ENCODE results near the gene FHIP1A. TPM values are rescaled to one million over a fixed set of nuclear protein-coding genes. Genes with fewer than 3 reads are reported as not detected.
A peak's percentile ranks its signal among the peaks of the same experiment; 100 is the strongest.

Gene FHIP1A
- total RNA-seq, 1 experiment from 2014 or later, result 14.8 TPM

GRCh38 chr4:151361966-151362365, 47.0 kb upstream of the FHIP1A start:
- Histone ChIP-seq H3K27me3 (ENCODE audit: insufficient read depth, low read length) (no peaks in the 10 kb centered on the region), H3K9me2 (ENCODE audit: insufficient read depth) (no peaks in the 10 kb centered on the region), H3K4me2 (ENCODE audit: low read length) (no peak overlapping the region), H3K4me1 (ENCODE audit: control insufficient read depth in 1 of 2, insufficient read depth in 2 of 2, low read length in 2 of 2) (peaks cover 0 to 8% of the 10 kb centered on the region in 2 experiments; a peak in 2 of 4 replicates), H3K79me2 (ENCODE audit: insufficient read depth, low read length) (no peaks in the 10 kb centered on the region), H4K20me1 (ENCODE audit: insufficient read depth) (no peaks in the 10 kb centered on the region), H3K36me3 (ENCODE audit: control insufficient read depth in 1 of 2, insufficient read depth in 2 of 2, low read length in 2 of 2) (no peaks in the 10 kb centered on the region), H3K4me3 (replicated peaks in 1 of 2; ENCODE audit: low read depth in 1 of 2, low read length in 2 of 2) (no peak overlapping the region), H3K9ac (ENCODE audit: low read length) (no peak overlapping the region), H2AFZ (ENCODE audit: low read depth, low read length, poor library complexity, severe bottlenecking) (no peak overlapping the region), H3K9me3 (ENCODE audit: control insufficient read depth in 1 of 2, insufficient read depth in 1 of 2, low read depth in 1 of 2, low read length in 2 of 2) (no peaks in the 10 kb centered on the region), H3K27ac (ENCODE audit: low read depth, low read length) (no peak overlapping the region)
- intact Hi-C loops (cut with micrococcal nuclease), result loop anchor here (1.0 to 10.0 kb wide), 6 partner anchors 85 to 403 kb away; partner anchors contain the start of genes GATB and PRSS48
- ChIA-PET POLR2A (interaction anchor here (0.6 kb wide), 1 partner anchor 440 kb away, joined by 8 read pairs; no protein-coding TSS in a partner anchor), CTCF (interaction anchor here (0.9 to 1.8 kb wide), 4 partner anchors 49 to 251 kb away, joined by 3 to 12 read pairs (median 3); partner anchors contain the start of gene PRSS48), RAD21 (ENCODE audit: low non-redundant PET in 1 of 2, low total read pairs in 2 of 2, uncharacterized antibody in 2 of 2, unreplicated experiment in 2 of 2) (interaction anchor here in 1 of 2 experiments (1.3 kb wide), 1 partner anchor 85 kb away, joined by 4 read pairs; the partner anchor contains the start of gene PRSS48)
- ATAC-seq (no peak), DNase-seq (ENCODE audit: low read depth, low spot score) (no peak)
- no TSS peak for BruUV-seq (replicated peaks)
- no peak for TF ChIP-seq SP1 (IDR thresholded peaks at IDR 0.05; ENCODE audit: low read depth)
- TF ChIP-seq SIN3A (IDR thresholded peaks at IDR 0.05; ENCODE audit: low read depth), result no peak
- TF ChIP-seq SRF (IDR thresholded peaks at IDR 0.05; ENCODE audit: low read depth), result no peak
- TF ChIP-seq MAX (IDR thresholded peaks at IDR 0.05), result no peak
- TF ChIP-seq CBX3 (IDR thresholded peaks at IDR 0.05; ENCODE audit: low read depth), result no peak
- no peak for TF ChIP-seq JUND (IDR thresholded peaks at IDR 0.05)

DNA sequence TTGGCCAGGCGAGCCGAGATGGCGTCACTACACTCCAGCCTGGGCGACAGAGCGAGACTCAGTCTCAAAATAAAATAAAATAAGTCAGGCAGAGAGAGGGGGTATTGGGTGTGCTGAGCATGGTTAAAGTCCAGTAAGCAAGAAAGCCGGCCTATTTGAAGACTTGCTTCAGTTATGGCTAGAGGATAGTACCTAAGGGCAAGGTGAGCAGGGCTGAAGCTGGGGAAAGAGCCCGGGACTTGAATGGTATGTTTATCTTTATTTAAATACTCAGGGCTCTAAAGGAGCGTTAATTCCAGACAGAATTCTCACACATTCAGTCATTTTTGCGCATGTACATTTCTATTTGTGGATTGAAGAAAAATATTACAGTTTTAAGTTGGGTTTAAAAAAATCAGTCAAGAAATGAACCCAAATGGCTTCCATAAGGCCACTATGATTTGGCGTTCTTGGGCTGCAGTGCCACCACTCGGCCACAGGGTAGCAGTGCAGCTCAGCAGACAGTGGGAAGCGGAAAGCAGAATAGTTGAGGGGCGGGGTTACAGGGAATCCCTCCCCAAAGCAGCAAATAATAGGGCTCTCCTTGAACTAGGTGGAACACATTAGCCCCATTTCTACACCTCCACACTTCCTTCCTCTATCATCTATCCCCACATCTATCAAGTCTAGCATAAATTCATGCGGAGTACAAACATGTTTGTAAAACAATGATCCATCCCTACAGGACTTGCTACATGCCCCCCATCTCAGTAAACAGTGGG, 46.4 kb upstream of the FHIP1A start:
- ATAC-seq (peak; percentile 99), DNase-seq (ENCODE audit: low read depth, low spot score) (peak; percentile 76)
- H3K9ac ChIP-seq (ENCODE audit: low read length), result no peak overlapping the region
- intact Hi-C loops (cut with micrococcal nuclease), result loop anchor here (1.0 to 10.0 kb wide), 6 partner anchors 85 to 402 kb away; partner anchors contain the start of genes GATB and PRSS48
- H3K9me3 ChIP-seq (ENCODE audit: control insufficient read depth in 1 of 2, insufficient read depth in 1 of 2, low read depth in 1 of 2, low read length in 2 of 2), result no peaks in the 10 kb centered on the region
- H3K79me2 ChIP-seq (ENCODE audit: insufficient read depth, low read length), result no peaks in the 10 kb centered on the region
- peak overlapping the region; percentile 97 for H2AFZ ChIP-seq (ENCODE audit: low read depth, low read length, poor library complexity, severe bottlenecking)
- H3K36me3 ChIP-seq (ENCODE audit: control insufficient read depth in 1 of 2, insufficient read depth in 2 of 2, low read length in 2 of 2), result no peaks in the 10 kb centered on the region
- H4K20me1 ChIP-seq (ENCODE audit: insufficient read depth), result no peaks in the 10 kb centered on the region
- H3K9me2 ChIP-seq (ENCODE audit: insufficient read depth), result no peaks in the 10 kb centered on the region
- H3K27me3 ChIP-seq (ENCODE audit: insufficient read depth, low read length), result no peaks in the 10 kb centered on the region
- H3K4me3 ChIP-seq (replicated peaks in 1 of 2; ENCODE audit: low read depth in 1 of 2, low read length in 2 of 2), result no peak overlapping the region
- POLR2A ChIA-PET, result interaction anchor here (0.6 kb wide), 1 partner anchor 182 kb away, joined by 3 read pairs; no protein-coding TSS in a partner anchor
- RAD21 ChIA-PET (ENCODE audit: low non-redundant PET in 1 of 2, low total read pairs in 2 of 2, uncharacterized antibody in 2 of 2, unreplicated experiment in 2 of 2), result interaction anchor here (0.6 to 1.3 kb wide), 3 partner anchors 83 to 250 kb away, joined by 3 to 4 read pairs (median 3); partner anchors contain the start of gene PRSS48 (in 1 of the 2)
- H3K27ac ChIP-seq (ENCODE audit: low read depth, low read length), result no peak overlapping the region
- peak overlapping the region; percentile 28; the same call in 1 of the 2 replicates for H3K4me2 ChIP-seq (ENCODE audit: low read length)
- CTCF ChIA-PET, result interaction anchor here (0.6 to 1.8 kb wide), 6 partner anchors 49 to 250 kb away, joined by 3 to 12 read pairs (median 4); partner anchors contain the start of gene PRSS48
- peaks cover 0 to 8% of the 10 kb centered on the region in 2 experiments; a peak in 2 of 4 replicates for H3K4me1 ChIP-seq (ENCODE audit: control insufficient read depth in 1 of 2, insufficient read depth in 2 of 2, low read length in 2 of 2)
- no TSS peak for BruUV-seq (replicated peaks)
- TF ChIP-seq ELF1 (IDR thresholded peaks at IDR 0.05; ENCODE audit: borderline replicate concordance, low read depth), result no peak
- TF ChIP-seq SRF (IDR thresholded peaks at IDR 0.05; ENCODE audit: low read depth), result no peak
- TF ChIP-seq ZFX (IDR thresholded peaks at IDR 0.05), result no peak
- no peak for TF ChIP-seq MAX (IDR thresholded peaks at IDR 0.05)
- no peak for TF ChIP-seq SP1 (IDR thresholded peaks at IDR 0.05; ENCODE audit: low read depth)
- TF ChIP-seq FOSL1 (IDR thresholded peaks at IDR 0.05; ENCODE audit: low read depth), result no peak
- peak; percentile 92 to 99 (median 98) for TF ChIP-seq CTCF (IDR thresholded peaks at IDR 0.05 in 2 of 3, conservative IDR thresholded peaks at IDR 0.05 in 1 of 3; ENCODE audit: borderline replicate concordance in 1 of 3, insufficient read depth in 1 of 3, low read depth in 2 of 3, low read length in 2 of 3)
- no peak for TF ChIP-seq POLR2AphosphoS5 (IDR thresholded peaks at IDR 0.05; ENCODE audit: low read depth, low read length)
- TF ChIP-seq, protein P1, sequence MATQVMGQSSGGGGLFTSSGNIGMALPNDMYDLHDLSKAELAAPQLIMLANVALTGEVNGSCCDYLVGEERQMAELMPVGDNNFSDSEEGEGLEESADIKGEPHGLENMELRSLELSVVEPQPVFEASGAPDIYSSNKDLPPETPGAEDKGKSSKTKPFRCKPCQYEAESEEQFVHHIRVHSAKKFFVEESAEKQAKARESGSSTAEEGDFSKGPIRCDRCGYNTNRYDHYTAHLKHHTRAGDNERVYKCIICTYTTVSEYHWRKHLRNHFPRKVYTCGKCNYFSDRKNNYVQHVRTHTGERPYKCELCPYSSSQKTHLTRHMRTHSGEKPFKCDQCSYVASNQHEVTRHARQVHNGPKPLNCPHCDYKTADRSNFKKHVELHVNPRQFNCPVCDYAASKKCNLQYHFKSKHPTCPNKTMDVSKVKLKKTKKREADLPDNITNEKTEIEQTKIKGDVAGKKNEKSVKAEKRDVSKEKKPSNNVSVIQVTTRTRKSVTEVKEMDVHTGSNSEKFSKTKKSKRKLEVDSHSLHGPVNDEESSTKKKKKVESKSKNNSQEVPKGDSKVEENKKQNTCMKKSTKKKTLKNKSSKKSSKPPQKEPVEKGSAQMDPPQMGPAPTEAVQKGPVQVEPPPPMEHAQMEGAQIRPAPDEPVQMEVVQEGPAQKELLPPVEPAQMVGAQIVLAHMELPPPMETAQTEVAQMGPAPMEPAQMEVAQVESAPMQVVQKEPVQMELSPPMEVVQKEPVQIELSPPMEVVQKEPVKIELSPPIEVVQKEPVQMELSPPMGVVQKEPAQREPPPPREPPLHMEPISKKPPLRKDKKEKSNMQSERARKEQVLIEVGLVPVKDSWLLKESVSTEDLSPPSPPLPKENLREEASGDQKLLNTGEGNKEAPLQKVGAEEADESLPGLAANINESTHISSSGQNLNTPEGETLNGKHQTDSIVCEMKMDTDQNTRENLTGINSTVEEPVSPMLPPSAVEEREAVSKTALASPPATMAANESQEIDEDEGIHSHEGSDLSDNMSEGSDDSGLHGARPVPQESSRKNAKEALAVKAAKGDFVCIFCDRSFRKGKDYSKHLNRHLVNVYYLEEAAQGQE (IDR thresholded peaks at IDR 0.05; ENCODE audit: low read depth), result no peak
- no peak for TF ChIP-seq CBX3 (IDR thresholded peaks at IDR 0.05; ENCODE audit: low read depth)
